Measurements from ENCODE around the gene GRAMD1A.

The GRAMD1A gene

DNA sequence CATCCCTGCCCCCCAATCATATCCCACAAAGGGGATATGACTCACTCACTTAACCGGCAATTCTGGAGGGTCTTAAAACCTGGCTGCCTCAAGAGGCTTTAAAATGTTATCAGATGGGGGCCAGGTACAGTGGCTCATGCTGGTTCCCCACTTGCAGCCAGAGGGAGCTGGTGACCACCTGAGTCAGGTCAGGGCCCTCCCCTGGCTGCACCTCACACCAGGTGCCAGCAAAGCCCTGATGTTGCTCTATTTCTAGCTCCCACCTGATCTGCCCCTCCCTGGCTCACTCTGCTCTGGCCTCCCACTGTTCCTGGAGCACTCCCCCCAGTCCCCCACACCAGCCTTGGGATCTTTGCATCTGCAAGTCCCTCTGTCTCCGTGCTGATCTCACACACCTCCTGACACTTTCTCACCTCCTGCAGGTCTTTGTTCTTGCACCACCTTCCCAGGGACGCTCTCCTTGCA is 55.6 kb downstream of the GRAMD1A start:
- no peak for DNase-seq (ENCODE audit: low read depth)

GRCh38 chr19:35056513-35057063 is 56.5 kb downstream of the GRAMD1A start:
- DNase-seq (ENCODE audit: low read depth), result no peak

DNA sequence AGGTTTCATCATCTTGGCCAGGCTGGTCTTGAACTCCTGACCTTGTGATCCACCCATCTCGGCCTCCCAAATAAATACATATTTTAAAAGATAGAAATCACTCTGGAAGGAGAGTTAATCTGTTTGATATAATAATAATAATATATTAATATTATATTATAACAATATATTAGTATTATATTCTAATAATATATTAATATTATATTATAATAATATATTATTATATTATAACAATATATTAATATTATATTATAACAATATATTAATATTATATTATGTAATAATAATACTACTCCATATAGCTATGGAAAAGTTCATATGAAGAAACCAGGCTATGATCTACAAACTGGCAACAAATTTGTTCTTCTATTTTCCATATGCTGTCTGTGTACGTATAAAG is 58.2 kb downstream of the GRAMD1A start:
- DNase-seq (ENCODE audit: low read depth), result no peak

DNA sequence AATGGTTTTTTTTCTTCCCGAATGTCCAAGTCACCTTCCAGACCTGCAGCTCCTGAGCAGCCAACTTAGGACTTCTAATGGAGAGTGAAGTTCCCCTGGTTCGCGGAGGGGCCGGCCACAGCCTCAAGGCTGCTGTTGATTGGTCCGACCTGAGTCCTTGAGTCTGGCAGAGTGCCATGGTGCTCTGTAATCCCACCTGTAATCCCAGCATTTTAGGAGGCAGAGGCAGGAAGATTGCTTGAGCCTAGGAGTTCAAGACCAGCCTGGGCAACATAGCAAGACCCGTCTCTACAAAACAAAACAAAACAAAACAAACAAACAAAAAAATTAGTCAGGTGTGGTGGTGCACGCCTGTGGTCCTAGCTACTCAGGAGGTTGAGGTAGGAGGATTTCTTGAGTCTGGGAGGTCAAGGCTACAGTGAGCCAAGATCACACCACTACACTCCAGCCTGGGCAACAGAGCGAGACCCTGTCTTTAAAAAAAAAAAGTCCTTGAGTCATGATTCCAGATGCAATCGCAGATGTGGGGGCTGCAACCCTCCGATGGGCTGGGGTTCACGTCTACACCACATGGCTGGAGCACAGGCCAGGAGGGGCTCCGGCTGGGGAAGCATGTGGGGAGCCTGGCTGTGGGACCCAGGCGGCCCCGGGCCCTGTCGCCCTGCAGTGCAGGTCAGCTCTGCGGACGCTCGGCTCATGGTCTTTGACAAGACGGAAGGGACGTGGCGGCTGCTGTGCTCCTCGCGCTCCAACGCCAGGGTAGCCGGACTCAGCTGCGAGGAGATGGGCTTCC is 59.1 kb downstream of the GRAMD1A start:
- DNase-seq (ENCODE audit: low read depth), result no peak

- DNase-seq (ENCODE audit: low read depth), result no peak
These were observed 59.6 kb downstream of the GRAMD1A start for GRCh38 chr19:35059799-35060091.

DNA sequence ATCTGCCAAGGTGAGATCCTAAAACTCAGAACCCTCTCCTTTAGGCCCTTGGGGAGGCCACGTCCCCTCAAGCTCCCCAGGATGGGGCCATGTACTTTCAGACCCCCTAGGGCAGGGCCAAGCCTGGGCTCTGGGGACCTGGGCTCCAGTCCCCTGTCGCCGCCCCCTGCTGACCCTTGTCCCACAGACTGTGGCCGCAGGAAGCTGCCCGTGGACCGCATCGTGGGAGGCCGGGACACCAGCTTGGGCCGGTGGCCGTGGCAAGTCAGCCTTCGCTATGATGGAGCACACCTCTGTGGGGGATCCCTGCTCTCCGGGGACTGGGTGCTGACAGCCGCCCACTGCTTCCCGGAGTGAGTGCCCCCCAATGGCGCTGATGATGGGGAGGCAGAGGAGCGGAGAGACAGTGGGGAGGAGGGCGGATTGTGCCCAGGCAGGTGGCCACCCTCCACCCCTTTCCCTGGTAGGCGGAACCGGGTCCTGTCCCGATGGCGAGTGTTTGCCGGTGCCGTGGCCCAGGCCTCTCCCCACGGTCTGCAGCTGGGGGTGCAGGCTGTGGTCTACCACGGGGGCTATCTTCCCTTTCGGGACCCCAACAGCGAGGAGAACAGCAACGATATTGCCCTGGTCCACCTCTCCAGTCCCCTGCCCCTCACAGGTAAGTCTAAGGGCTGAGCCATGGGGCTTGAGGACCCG is 60.2 kb downstream of the GRAMD1A start:
- DNase-seq (ENCODE audit: low read depth), result no peak

DNA sequence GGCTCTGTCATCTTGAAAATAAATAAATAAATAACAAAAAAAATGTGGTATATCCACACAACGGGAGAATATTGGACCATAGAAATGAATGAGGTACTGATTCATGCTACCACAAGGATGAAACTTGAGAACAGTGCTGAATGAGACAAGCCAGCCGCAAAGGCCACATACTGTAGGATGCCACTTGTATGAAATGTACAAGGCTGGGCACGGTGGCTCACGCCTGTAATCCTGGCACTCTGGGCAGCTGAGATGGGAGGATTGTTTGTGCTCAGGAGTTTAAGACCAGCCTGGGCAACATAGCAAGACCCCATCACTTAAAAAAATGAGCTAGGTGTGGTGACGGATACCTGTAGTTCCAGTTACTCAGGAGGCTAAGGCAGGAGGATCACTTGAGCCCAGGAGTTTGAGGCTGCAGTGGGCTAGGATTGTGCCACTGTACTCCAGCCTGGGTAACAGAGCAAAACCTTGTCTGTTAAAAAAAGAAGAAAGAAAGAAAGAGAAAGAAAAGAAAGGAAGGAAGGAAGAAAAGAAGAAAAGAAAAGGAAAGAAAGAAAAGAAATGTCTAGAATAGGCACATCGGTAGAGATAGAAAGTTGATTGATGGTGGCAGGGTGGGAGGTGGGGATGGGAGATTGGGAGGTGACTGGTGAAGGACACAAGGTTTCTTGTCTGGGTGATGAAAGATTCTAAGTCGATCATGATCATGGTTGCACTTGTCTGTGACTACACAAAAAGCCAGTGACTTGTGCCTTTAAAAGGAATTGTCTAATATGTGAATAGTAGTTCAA is 61.7 kb downstream of the GRAMD1A start:
- no peak for DNase-seq (ENCODE audit: low read depth)

DNA sequence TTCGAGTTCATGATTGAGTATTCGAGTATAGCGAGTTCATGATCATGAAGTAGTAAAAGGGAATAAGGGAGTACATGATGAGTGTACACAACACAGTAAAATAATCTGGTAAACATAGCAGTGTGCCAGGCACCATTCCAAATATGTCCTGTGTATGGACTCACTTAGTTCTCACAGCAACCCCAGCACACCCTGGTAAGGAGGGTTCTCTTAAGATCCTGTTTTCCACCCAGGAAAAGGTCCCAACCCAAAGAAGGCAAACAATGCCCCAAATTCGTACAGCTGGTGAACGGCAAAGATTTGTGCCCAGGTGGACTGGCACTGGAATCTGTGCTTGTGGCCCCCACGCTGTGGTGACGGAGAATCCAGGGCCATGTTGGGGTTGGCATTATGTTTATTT is 62.8 kb downstream of the GRAMD1A start:
- no peak for DNase-seq (ENCODE audit: low read depth)

DNA sequence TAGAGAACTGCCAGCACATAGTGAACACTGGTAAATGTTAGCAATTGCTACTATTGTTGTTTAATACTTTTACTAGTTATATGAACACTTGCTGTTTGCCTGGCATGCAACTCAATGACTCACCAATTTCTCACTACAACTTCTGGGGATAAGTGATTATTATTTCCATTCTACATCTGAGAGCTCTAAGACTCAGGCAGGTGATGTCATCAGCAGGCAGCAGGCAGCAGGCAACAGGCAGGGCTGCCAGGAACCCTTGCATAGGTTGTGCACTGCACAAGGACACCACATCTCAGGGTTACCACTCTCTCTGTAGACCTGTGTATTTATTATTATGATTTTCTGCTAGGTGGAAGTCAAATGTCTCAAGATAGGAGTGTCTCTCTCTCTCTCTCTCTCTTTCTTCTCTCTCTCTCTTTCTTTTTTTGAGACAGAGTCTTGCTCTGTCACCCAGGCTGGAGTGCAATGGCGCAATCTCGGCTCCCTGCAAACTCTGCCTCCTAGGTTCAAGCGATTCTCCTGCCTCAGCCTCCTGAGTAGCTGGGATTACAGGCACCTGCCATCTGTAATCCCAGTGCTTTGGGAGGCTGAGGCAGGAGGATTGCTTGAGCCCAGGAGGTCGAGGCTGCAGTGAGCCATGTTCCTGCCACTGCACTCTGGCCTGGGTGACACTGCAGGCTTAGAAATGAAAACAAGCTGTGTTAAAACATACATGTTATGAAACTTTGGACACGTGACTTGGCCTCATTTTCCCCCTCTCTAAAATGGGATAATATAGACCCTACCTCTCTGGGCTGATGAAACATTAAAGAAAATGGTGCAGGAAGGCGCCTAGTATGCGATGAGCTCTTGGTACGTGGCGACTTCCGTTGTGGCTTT is 64.1 kb downstream of the GRAMD1A start:
- DNase-seq (ENCODE audit: low read depth), result peak; percentile 62

GRCh38 chr19:35065574-35065973 is 65.5 kb downstream of the GRAMD1A start:
- DNase-seq (ENCODE audit: low read depth), result no peak

- no peak for DNase-seq (ENCODE audit: low read depth)
These were observed 66.0 kb downstream of the GRAMD1A start for GRCh38 chr19:35066121-35066520.

GRCh38 chr19:35066691-35067563 is 66.8 kb downstream of the GRAMD1A start:
- DNase-seq (ENCODE audit: low read depth), result peak; percentile 55

DNA sequence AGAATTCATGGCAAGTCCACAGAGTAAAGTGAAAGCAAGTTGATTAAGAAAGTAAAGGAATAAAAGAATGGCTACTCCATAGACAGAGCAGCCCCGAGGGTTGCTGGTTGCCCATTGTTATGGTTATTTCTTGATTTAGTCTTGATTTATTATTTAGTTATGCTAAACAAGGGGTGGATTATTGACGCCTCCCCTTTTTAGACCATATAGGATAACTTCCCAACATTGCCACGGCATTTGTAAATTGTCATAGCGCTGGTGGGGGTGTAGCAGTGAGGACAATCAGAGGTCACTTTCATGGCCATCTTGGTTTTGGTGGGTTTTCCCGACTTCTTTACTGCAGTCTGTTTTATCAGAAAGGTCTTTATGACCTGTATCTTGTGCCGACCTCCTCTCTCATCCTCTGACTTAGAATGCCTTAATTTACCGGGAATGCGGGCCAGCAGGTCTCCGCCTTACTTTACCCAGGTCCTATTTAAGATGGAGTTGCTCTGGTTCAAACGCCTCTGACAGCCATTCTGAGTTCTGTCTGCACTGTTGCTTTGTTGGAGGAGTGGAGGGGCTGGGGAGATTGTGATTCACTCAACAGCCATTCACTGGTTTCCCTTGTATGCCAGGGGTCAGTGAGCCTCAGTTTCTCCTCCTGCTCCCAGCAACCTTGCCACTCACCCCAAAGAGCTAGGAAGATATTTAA is 69.0 kb downstream of the GRAMD1A start:
- DNase-seq (ENCODE audit: low read depth), result no peak

- DNase-seq (ENCODE audit: low read depth), result no peak
These were observed 69.6 kb downstream of the GRAMD1A start for GRCh38 chr19:35069696-35070095.

GRCh38 chr19:35070471-35070870 is 70.3 kb downstream of the GRAMD1A start:
- no peak for DNase-seq (ENCODE audit: low read depth)

DNA sequence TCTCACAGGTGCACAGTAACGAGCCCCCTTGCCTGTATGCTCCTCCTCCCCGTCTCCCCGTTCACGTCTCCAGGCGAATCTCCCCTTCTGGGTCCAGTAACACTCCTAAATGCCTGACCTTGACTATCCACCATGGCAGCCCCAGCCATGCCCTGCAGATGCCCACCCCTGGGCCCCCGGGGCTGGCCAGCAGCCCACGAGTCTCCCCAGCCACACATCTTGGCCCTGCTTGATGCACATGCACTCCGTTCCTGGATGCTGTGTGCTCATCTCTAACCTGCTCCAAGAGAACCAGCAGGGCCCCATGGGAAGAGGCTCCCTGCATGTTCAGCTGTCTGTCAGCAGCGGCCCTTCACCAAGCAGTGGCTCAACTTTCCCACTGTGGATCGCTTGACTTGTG is 73.4 kb downstream of the GRAMD1A start:
- no peak for DNase-seq (ENCODE audit: low read depth)

- no peak for DNase-seq (ENCODE audit: low read depth)
These were observed 73.8 kb downstream of the GRAMD1A start for GRCh38 chr19:35073941-35074340.

DNA sequence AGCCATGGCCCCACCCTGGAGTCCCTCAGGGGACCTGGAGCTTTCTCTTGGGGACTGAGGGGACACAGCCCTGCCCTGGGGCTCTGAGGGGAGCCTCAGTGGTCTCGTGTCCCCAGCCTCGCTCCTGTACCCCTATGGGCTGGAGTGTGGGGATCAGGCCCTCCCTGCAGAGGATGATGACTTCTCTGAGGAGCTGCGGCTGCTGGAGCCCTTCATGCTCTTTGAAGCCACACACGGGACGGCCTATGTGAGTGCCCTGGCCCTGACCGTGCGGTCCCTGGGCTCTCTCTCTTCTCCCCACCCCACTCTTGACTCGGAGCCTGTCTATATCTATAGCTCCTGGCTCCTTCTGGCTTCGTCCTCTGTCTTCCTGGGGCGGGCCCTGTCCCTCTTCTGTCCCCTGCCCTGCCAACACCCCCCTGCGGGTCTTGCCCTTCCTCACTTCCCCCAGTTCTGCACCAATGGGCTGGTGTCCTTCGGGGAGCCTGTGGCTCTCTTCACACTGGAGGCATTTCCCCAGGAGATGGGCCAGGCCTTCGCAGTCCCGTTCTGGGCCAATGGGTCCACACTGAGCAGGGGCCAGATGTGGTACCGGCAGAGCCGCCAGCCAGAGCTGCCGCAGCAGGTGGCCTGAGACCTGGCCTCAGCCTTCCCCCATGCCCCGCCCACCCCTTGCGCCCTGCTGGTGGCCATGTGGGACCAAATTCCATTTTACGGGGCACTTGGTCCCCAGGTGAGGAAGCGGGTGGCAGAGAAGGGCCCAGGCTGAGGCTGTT is 74.5 kb downstream of the GRAMD1A start:
- no peak for DNase-seq (ENCODE audit: low read depth)

Data from GM04504 (cell line).